Limb (tissue), 2 donors: ENCODE data around the gene EBF3.

Experiments
- DNase-seq, 2 donors: peaks; one replicate each; pipeline ENCODE4 v3.0.0-alpha.2; 2016; ENCODE audit errors: extremely low spot score in 2 of 2

The EBF3 gene

GRCh38 chr10:129945526-129945925 lies 18.5 kb downstream of the EBF3 start:
- DNase-seq, result no peak

DNA sequence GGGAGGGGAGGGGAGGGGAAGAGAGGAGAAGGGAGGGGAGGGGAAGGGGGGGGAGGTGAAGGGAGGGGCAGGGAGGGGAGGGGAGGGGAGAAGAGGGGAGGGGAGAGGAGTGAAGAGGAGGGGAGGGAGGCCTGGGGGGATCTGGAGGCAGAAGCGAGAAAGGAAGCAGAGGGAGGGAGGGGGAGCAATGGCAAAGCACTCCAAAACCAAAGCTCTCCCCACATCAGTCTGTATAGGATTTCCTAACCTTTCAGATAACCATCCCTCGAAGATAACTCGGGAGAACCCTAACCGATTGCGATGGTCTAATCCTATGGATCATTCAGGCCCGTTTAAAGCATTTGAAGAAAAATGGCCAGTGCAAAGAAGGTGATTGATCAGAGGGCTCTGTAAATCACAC lies 19.0 kb downstream of the EBF3 start:
- DNase-seq, result no peak

GRCh38 chr10:129944456-129944855 lies 19.6 kb downstream of the EBF3 start:
- DNase-seq, result no peak

DNA sequence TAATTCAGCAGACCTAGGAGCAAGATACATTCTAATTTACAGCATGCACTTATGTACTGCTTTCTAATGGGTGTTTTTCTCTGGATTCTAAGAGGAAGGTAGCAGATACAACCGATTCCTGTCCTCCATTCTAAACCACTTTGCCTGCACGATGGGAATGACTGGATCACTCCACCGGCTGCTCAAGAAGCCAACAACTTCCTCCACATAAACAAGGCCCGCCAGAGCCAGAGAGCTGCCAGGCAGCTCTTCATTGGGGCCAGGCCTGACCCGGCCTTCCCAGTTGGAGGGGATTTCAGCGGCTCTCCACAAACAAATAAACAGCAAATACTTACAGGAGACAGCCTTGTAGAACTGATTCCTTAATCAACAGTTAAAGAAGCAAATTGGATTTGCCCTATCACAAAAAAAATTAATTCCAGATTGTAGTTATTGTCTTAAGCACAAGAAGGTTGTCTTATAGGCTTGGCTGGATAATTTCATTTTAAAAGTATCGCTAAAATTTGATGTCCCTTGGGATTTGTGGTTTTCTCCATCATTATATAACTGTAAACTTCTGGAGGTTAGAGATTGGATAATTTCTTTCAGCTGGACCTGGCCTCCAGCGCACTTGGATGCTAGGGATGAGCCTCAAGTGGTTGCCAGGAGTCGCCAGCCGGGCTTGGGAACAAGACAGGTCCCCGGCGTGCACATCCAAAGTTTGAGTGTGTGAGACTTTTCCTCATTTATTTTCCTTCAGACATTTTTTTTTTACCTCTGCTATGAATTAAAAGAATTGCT lies 20.9 kb downstream of the EBF3 start:
- DNase-seq, result no peak

DNA sequence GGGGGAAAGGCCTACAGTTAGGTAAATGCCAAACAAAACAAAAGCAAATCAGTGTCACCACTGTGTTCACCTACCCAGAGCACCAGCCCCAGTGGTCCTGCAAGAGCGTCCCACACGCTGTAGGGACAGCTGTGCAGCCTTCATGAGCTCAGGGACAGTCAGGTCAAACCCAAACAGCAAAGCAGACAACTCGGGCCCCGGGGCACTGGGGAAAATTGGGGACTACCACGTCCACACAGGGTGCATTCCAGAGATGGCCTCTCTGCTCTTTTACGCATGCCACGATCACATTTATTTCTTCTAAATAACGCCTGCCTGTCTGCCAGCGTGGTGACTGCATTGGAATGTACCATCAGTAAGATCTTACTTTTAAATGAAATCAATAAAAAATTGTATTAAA lies 21.7 kb downstream of the EBF3 start:
- no peak for DNase-seq

GRCh38 chr10:129942019-129942277 lies 22.1 kb downstream of the EBF3 start:
- no peak for DNase-seq

DNA sequence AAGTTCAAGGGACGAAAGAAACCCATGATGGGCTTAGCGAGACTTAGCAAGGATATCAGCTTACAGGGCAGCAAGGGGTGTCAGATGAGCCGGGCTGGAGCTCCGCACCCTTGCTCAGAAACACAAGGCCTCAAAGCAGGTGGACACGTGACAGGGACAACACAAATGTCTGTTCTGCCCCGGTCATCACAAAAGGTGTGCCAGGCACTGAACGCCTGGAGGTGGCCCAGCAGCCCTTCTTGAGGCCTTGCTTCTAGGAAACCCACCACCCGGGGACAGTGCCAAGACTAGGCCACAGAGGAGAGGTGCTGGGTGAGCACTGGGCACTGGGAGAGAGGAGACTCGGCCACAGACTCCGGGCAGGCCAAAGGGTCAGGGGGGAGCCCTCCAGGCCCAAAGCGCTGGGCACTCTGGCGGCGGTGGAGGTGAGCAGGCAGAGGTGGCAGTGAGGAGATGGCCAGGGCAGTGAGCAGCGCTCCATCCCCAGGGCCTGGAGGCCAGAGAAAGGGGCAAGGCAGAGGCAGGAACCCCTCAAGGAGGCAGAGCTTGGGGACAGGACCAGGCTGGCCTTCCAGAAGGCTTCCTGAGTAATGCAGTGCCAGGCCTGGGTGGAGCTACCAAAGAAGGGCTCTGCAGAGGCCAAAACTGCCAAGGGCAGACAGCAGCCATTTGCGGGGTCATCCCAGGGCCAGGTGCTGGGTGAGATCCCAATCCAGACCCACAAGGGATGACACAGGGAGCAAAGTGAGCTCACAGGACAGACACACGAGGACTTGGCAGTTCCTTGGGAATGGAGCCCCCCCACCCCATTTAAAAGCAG lies 22.7 kb downstream of the EBF3 start:
- DNase-seq, result no peak

GRCh38 chr10:129940617-129941198 lies 23.4 kb downstream of the EBF3 start:
- no peak for DNase-seq

GRCh38 chr10:129939416-129940275 lies 24.4 kb downstream of the EBF3 start:
- DNase-seq, result no peak

DNA sequence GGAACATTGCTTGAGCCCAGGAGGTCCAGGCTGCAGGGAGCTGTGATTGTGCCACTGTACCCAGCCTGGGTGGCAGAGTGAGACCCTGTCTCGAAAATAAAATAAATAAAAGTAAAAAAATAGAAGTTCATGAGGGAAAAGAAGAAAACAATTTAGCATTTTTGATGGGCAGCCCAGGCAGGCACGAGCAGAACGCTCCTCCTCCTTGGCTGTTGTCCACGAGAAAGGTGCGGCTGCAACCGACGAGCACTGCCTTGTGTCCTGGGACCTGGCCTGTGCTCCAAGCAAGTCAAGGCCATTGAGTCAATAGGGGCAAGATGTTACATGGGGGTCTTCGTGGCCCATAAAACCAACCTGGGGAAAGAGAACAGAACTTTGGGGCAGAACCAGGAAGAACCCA lies 25.6 kb downstream of the EBF3 start:
- no peak for DNase-seq

- DNase-seq, result no peak
Measured at GRCh38 chr10:129937351-129937751, 26.7 kb downstream of the EBF3 start.

- no peak for DNase-seq
Measured at GRCh38 chr10:129936923-129937300, 27.2 kb downstream of the EBF3 start.

DNA sequence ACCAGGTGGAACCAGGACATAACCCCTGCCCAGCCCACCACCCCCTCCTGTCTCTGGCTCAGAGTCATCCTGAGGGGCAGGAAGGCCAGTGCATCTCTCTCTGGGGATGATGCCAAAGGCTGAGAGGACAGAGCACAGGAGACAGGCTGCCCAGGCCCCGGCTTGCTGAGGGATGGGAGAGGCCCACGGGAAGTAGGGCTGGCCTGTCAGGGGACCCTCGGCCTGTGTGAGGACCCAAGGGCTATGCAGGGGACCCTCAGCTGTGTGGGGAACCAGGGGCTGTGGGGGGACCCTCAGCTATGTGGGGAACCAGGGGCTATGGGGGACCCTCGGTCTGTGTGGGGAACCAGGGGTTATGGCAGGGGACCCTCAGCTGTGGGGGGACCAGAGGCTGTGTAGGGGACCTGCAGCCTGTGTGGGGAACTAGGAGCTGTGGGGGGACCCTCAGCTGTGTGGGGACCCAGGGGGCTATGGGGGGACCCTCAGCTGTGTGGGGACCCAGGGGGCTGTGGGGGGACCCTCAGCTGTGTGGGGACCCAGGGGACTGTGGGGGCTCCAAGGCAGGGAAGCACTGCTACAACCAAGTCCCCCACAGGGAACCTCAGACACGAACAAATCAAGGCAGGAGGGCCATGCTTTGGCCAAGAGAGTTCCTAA lies 27.7 kb downstream of the EBF3 start:
- no peak for DNase-seq

GRCh38 chr10:129935867-129936152 lies 28.3 kb downstream of the EBF3 start:
- no peak for DNase-seq

GRCh38 chr10:129935102-129935866 lies 28.8 kb downstream of the EBF3 start:
- no peak for DNase-seq

GRCh38 chr10:129934196-129934925 lies 29.7 kb downstream of the EBF3 start:
- DNase-seq, result no peak

DNA sequence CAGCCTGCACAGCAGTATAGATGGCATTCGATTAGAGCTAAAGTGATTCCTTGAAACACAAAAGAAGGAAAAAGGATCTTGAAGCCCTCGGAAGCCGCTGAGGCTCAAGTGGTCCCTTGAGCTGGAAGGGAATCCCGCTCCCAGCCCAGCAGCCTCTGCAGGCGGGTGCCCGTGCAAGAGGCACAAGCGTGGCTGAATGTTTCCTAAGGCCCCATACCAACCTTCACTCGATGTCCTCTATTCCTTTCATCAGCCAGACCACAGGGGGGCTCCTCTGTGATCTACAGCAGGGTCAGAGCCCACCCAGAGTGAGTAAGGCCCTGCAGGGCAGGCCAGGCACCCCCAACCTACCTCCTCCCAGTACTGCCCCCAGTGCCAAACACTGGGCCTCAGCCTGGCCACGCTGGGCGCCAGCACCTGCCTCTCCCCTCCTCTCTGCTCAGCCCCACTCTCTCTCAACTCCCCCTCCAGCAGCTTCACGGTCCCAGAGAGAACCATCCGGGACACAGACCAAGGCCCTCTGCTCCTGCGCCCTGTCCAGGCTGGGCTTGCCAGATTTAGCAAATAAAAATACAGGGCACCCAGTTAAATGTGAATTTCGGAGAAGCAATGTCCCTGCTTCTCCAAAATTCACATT lies 30.5 kb downstream of the EBF3 start:
- DNase-seq, result no peak

- no peak for DNase-seq
Measured at GRCh38 chr10:129932751-129933433, 31.2 kb downstream of the EBF3 start.

GRCh38 chr10:129932182-129932581 lies 31.9 kb downstream of the EBF3 start:
- DNase-seq, result no peak
